ENCODE data around the gene GYS1. TPM values are rescaled to one million over a fixed set of nuclear protein-coding genes. Genes with fewer than 3 reads are reported as not detected.
A peak's percentile ranks its signal among the peaks of the same experiment; 100 is the strongest.
"Not testable (repeated sequence)": the region's sequence is repeated elsewhere in the genome, so short reads cannot be mapped to it uniquely, and the experiment has no call there.

Gene GYS1
- 62.1 and 64.8 TPM in 2 replicates for total RNA-seq (ENCODE audit: low replicate concordance)
- long read RNA-seq, partial matches to known transcripts = 1 of 4 reads
- long read RNA-seq, other reads (novel, unspliced or antisense) = 3 of 4 reads

GRCh38 chr19:48993175-48994034, at the start of gene GYS1, which contains the start of gene RUVBL2:
Gene GYS1 (minus strand): TSS chr19:48993309. CDS start chr19:48993112, 197 bp downstream.
Gene RUVBL2 (plus strand): TSS chr19:48993887. CDS start chr19:48993912, 25 bp downstream.
- Mint-ChIP-seq H3K4me3 (peak within 1 kb of the TSS; percentile 99), H3K9me3 (no peaks in the 10 kb centered on the region), H3K27me3 (no peaks in the 10 kb centered on the region), H3K36me3 (peaks cover 15% of the 10 kb centered on the region), H3K27ac (peak within 1 kb of the TSS; percentile 100), H3K4me1 (ENCODE audit: unreplicated experiment) (peaks cover 30% of the 10 kb centered on the region)
- peak; percentile 97 for TF ChIP-seq CTCF (conservative IDR thresholded peaks at IDR 0.05)
- DNase-seq (ENCODE audit: extremely low spot score, unreplicated experiment) = peak; percentile 100

- not testable (repeated sequence) for H3K4me1 Mint-ChIP-seq (ENCODE audit: unreplicated experiment); H3K27ac Mint-ChIP-seq; H3K9me3 Mint-ChIP-seq; H3K4me3 Mint-ChIP-seq; H3K27me3 Mint-ChIP-seq; H3K36me3 Mint-ChIP-seq; DNase-seq (ENCODE audit: extremely low spot score, unreplicated experiment)
Measured at GRCh38 chr19:49042666-49043065, 49.6 kb upstream of the GYS1 start.

GRCh38 chr19:49042177-49042576, 49.1 kb upstream of the GYS1 start:
- Mint-ChIP-seq H3K27me3 (peaks cover 3% of the 10 kb centered on the region), H3K27ac (no peak overlapping the region), H3K4me3 (no peak overlapping the region), H3K9me3 (no peaks in the 10 kb centered on the region), H3K36me3 (no peaks in the 10 kb centered on the region), H3K4me1 (ENCODE audit: unreplicated experiment) (no peaks in the 10 kb centered on the region)
- no peak for TF ChIP-seq CTCF (conservative IDR thresholded peaks at IDR 0.05)
- no peak for DNase-seq (ENCODE audit: extremely low spot score, unreplicated experiment)

GRCh38 chr19:49039736-49040135, 46.6 kb upstream of the GYS1 start:
- not testable (repeated sequence) for H3K27me3 Mint-ChIP-seq; H3K4me1 Mint-ChIP-seq (ENCODE audit: unreplicated experiment); DNase-seq (ENCODE audit: extremely low spot score, unreplicated experiment); H3K36me3 Mint-ChIP-seq; H3K4me3 Mint-ChIP-seq; H3K27ac Mint-ChIP-seq; H3K9me3 Mint-ChIP-seq

- H3K4me1 Mint-ChIP-seq (ENCODE audit: unreplicated experiment); H3K27ac Mint-ChIP-seq; DNase-seq (ENCODE audit: extremely low spot score, unreplicated experiment); H3K9me3 Mint-ChIP-seq; H3K4me3 Mint-ChIP-seq; H3K36me3 Mint-ChIP-seq; H3K27me3 Mint-ChIP-seq: not testable (repeated sequence)
Measured at GRCh38 chr19:49038557-49039276, 45.6 kb upstream of the GYS1 start.

- not testable (repeated sequence) for H3K4me3 Mint-ChIP-seq; H3K27ac Mint-ChIP-seq; H3K9me3 Mint-ChIP-seq; H3K27me3 Mint-ChIP-seq; H3K4me1 Mint-ChIP-seq (ENCODE audit: unreplicated experiment); H3K36me3 Mint-ChIP-seq; DNase-seq (ENCODE audit: extremely low spot score, unreplicated experiment)
Measured at GRCh38 chr19:49038111-49038510, 45.0 kb upstream of the GYS1 start.

- H3K9me3 Mint-ChIP-seq; H3K4me3 Mint-ChIP-seq; H3K27ac Mint-ChIP-seq; H3K36me3 Mint-ChIP-seq; H3K27me3 Mint-ChIP-seq; H3K4me1 Mint-ChIP-seq (ENCODE audit: unreplicated experiment); DNase-seq (ENCODE audit: extremely low spot score, unreplicated experiment): not testable (repeated sequence)
- TF ChIP-seq CTCF (conservative IDR thresholded peaks at IDR 0.05) = peak; percentile 64
Measured at GRCh38 chr19:49036815-49037214, 43.7 kb upstream of the GYS1 start, which contains the start of gene CGB1. Gene CGB1 (minus strand): TSS chr19:49036895. CDS start chr19:49036711, 184 bp downstream.

Data from type B pancreatic cell (in vitro differentiated cells).